Osteoblast (primary cell): Measurements from ENCODE around the gene M1AP. TPM values are rescaled to one million over a fixed set of nuclear protein-coding genes. Genes with fewer than 3 reads are reported as not detected.

Source experiments
- DNase-seq: peaks from one replicate; pipeline ENCODE4 v3.0.0; 2011; ENCODE audit warnings: low spot score, mixed read lengths; ENCODE audit not compliant: insufficient read length; ENCODE audit errors: missing footprints
- H2AFZ ChIP-seq: 2 replicates; pipeline ENCODE4 v1.6.0; 2011; ENCODE audit warnings: mild to moderate bottlenecking, low read length
- H3K27ac ChIP-seq: 2 replicates; pipeline ENCODE4 v1.5.1; 2011; ENCODE audit warnings: mild to moderate bottlenecking, low read depth, low read length, moderate library complexity
- H3K27me3 ChIP-seq: 2 replicates; pipeline ENCODE4 v1.6.0; 2012; ENCODE audit warnings: mild to moderate bottlenecking, control low read depth, inconsistent platforms, low read length, moderate library complexity; ENCODE audit not compliant: insufficient read depth
- H3K36me3 ChIP-seq: 2 replicates; pipeline ENCODE4 v1.5.1; 2011; ENCODE audit warnings: mild to moderate bottlenecking, low read length, control low read depth, moderate library complexity; ENCODE audit not compliant: insufficient read depth
- H3K4me1 ChIP-seq: 2 replicates; pipeline ENCODE4 v1.5.1; 2011; ENCODE audit warnings: mild to moderate bottlenecking, low read length, control low read depth, moderate library complexity; ENCODE audit not compliant: insufficient read depth
- H3K4me2 ChIP-seq: 2 replicates; pipeline ENCODE4 v1.6.0; 2011; ENCODE audit warnings: mild to moderate bottlenecking, low read length; ENCODE audit not compliant: insufficient read depth
- H3K4me3 ChIP-seq: fragments of 200-600 bp; sonication (generic); 3 replicates; pipeline ENCODE4 v1.5.1; 2012; ENCODE audit warnings: mild to moderate bottlenecking, low read length, inconsistent platforms; ENCODE audit not compliant: insufficient read depth
- H3K79me2 ChIP-seq: 2 replicates; pipeline ENCODE4 v1.6.0; 2012; ENCODE audit warnings: mild to moderate bottlenecking, low read length, control low read depth, inconsistent platforms; ENCODE audit not compliant: insufficient read depth
- H3K9me3 ChIP-seq: 2 replicates; pipeline ENCODE4 v1.5.1; 2011; ENCODE audit warnings: low read depth, low read length, control low read depth
- H4K20me1 ChIP-seq: 2 replicates; pipeline ENCODE4 v1.6.0; 2012; ENCODE audit warnings: mild to moderate bottlenecking, low read length, control low read depth; ENCODE audit not compliant: insufficient read depth
- CTCF ChIP-seq: IDR thresholded peaks from 2 replicates; pipeline ENCODE4 v1.5.1; 2011; ENCODE audit warnings: mild to moderate bottlenecking, low read depth, low read length, moderate library complexity; ENCODE audit errors: extremely low read depth
- total RNA-seq: library from RNA; depleted of rRNA; stranded (reverse); fragments of >200 nt; gene quantifications from 2 replicates; pipeline ENCODE4 v1.2.3, GENCODE V29; 2012

The M1AP gene
- total RNA-seq, 1 donor: under 0.01 TPM

DNA sequence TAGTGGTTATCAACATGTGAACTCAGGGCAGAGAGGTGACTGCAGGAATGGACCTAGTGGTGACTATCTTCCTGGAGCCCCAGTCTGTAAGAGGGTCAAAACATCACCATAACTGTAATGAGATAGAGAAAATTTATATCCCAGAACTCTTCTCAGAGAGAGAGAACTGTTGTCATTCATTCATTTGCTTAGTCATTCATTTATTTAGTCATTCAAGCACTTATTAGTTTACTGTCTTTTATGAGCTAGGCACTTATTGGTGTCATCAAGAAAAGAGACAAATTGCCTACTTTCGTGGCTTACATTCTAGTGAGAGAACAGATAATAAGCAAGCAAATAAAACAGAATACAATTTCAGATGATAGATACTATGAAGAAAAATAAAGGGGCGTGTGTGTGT is 59.5 kb downstream of the M1AP start:
- Histone ChIP-seq H3K4me1 (peaks cover 24% of the 10 kb centered on the region), H3K79me2 (no peaks in the 10 kb centered on the region), H4K20me1 (no peaks in the 10 kb centered on the region), H3K27ac (no peak overlapping the region), H3K9me3 (no peaks in the 10 kb centered on the region), H3K4me3 (no peak overlapping the region), H3K36me3 (no peaks in the 10 kb centered on the region), H3K4me2 (no peak overlapping the region), H2AFZ (no peak overlapping the region), H3K27me3 (no peaks in the 10 kb centered on the region)
- no peak for TF ChIP-seq CTCF
- DNase-seq: no peak

GRCh38 chr2:74587664-74588277 is 60.4 kb downstream of the M1AP start:
- peaks cover 32% of the 10 kb centered on the region for H3K4me1 ChIP-seq
- no peaks in the 10 kb centered on the region for H3K9me3 ChIP-seq
- peak; percentile 84 for TF ChIP-seq CTCF
- H3K27ac ChIP-seq: no peak overlapping the region
- no peaks in the 10 kb centered on the region for H3K36me3 ChIP-seq
- H3K4me3 ChIP-seq: no peak overlapping the region
- no peaks in the 10 kb centered on the region for H3K79me2 ChIP-seq
- H3K27me3 ChIP-seq: no peaks in the 10 kb centered on the region
- no peak overlapping the region for H3K4me2 ChIP-seq
- peak overlapping the region; percentile 90 for H2AFZ ChIP-seq
- peak; percentile 85 for DNase-seq
- no peaks in the 10 kb centered on the region for H4K20me1 ChIP-seq

GRCh38 chr2:74585406-74586185 is 62.5 kb downstream of the M1AP start:
- Histone ChIP-seq H3K4me2 (peak overlapping the region; percentile 43), H3K27me3 (no peaks in the 10 kb centered on the region), H3K36me3 (no peaks in the 10 kb centered on the region), H3K4me3 (peak overlapping the region; percentile 18), H3K4me1 (peaks cover 32% of the 10 kb centered on the region), H3K79me2 (no peaks in the 10 kb centered on the region), H4K20me1 (no peaks in the 10 kb centered on the region), H3K9me3 (no peaks in the 10 kb centered on the region), H3K27ac (peak overlapping the region; percentile 19), H2AFZ (peak overlapping the region; percentile 6)
- peak; percentile 12 for TF ChIP-seq CTCF
- DNase-seq: no peak

- TF ChIP-seq CTCF: no peak
- Histone ChIP-seq H4K20me1 (no peaks in the 10 kb centered on the region), H3K27ac (peak overlapping the region; percentile 73), H3K4me2 (peak overlapping the region; percentile 56), H3K9me3 (no peaks in the 10 kb centered on the region), H2AFZ (no peak overlapping the region), H3K27me3 (no peaks in the 10 kb centered on the region), H3K4me3 (no peak overlapping the region), H3K79me2 (no peaks in the 10 kb centered on the region), H3K36me3 (no peaks in the 10 kb centered on the region), H3K4me1 (peaks cover 32% of the 10 kb centered on the region)
- DNase-seq: peak; percentile 76
These were observed 64.0 kb downstream of the M1AP start for GRCh38 chr2:74584088-74584645.
